KMS-11 (cell line): ENCODE measurements around the gene TRERF1.

Experiments used
- H2AFZ ChIP-seq: fragments of 200-600 bp; sonication (generic); 2 replicates; pipeline ENCODE4 v1.6.1; 2016; ENCODE audit warnings: antibody characterized with exemption, mixed run types, low read depth
- H3K27ac ChIP-seq: fragments of 200-600 bp; sonication (generic); 2 replicates; pipeline ENCODE4 v1.6.1; 2016; ENCODE audit warnings: mild to moderate bottlenecking, mixed run types
- H3K27me3 ChIP-seq: fragments of 200-600 bp; sonication (generic); 2 replicates; pipeline ENCODE4 v1.6.1; 2017; ENCODE audit warnings: mild to moderate bottlenecking, low read depth, mixed run types, moderate library complexity; ENCODE audit not compliant: insufficient read depth
- H3K36me3 ChIP-seq: fragments of 200-600 bp; sonication (generic); 2 replicates; pipeline ENCODE4 v1.6.1; 2017; ENCODE audit warnings: mild to moderate bottlenecking, mixed run types; ENCODE audit not compliant: insufficient read depth
- H3K4me1 ChIP-seq: fragments of 200-600 bp; sonication (generic); 2 replicates; pipeline ENCODE4 v1.6.1; 2016; ENCODE audit warnings: mild to moderate bottlenecking, low read depth, mixed run types; ENCODE audit not compliant: poor library complexity, severe bottlenecking
- H3K4me2 ChIP-seq: fragments of 200-600 bp; sonication (generic); 2 replicates; pipeline ENCODE4 v1.7.0; 2016; ENCODE audit warnings: mild to moderate bottlenecking, mixed run types
- H3K4me3 ChIP-seq: fragments of 200-600 bp; sonication (generic); IDR thresholded peaks from 2 replicates; pipeline ENCODE4 v1.6.1; 2017; ENCODE audit warnings: low read depth, low read length, mixed read lengths; ENCODE audit not compliant: insufficient read depth
- H3K79me2 ChIP-seq: fragments of 200-600 bp; sonication (generic); 2 replicates; pipeline ENCODE4 v1.6.1; 2016; ENCODE audit warnings: low read depth, mixed run types; ENCODE audit not compliant: insufficient read depth
- H3K9ac ChIP-seq: fragments of 200-600 bp; sonication (generic); 2 replicates; pipeline ENCODE4 v1.6.1; 2016; ENCODE audit warnings: mild to moderate bottlenecking, mixed run types
- H4K20me1 ChIP-seq: fragments of 200-600 bp; sonication (generic); 2 replicates; pipeline ENCODE4 v1.6.1; 2016; ENCODE audit warnings: mild to moderate bottlenecking, mixed run types; ENCODE audit not compliant: insufficient read depth
- CTCF ChIP-seq: fragments of 200-600 bp; sonication (generic); conservative IDR thresholded peaks from 2 replicates; pipeline ENCODE4 v1.6.1; 2017; ENCODE audit warnings: low read depth, mild to moderate bottlenecking, antibody characterized with exemption, low read length, moderate library complexity, mixed read lengths

The TRERF1 gene

GRCh38 chr6:42380228-42380979, 71.3 kb downstream of the TRERF1 start:
- no peaks in the 10 kb centered on the region for H3K4me1 ChIP-seq
- no peak overlapping the region for H2AFZ ChIP-seq
- H3K79me2 ChIP-seq: no peaks in the 10 kb centered on the region
- no peaks in the 10 kb centered on the region for H4K20me1 ChIP-seq
- no peaks in the 10 kb centered on the region for H3K36me3 ChIP-seq
- TF ChIP-seq CTCF: no peak
- no peak overlapping the region for H3K4me2 ChIP-seq
- H3K4me3 ChIP-seq: no peak overlapping the region
- no peaks in the 10 kb centered on the region for H3K27me3 ChIP-seq
- H3K27ac ChIP-seq: no peak overlapping the region
- no peak overlapping the region for H3K9ac ChIP-seq

- Histone ChIP-seq H3K9ac (no peak overlapping the region), H3K4me3 (no peak overlapping the region), H3K4me1 (no peaks in the 10 kb centered on the region), H4K20me1 (no peaks in the 10 kb centered on the region), H3K4me2 (no peak overlapping the region), H3K27ac (no peak overlapping the region), H3K79me2 (no peaks in the 10 kb centered on the region), H2AFZ (no peak overlapping the region), H3K36me3 (no peaks in the 10 kb centered on the region), H3K27me3 (no peaks in the 10 kb centered on the region)
- no peak for TF ChIP-seq CTCF
These were observed 73.2 kb downstream of the TRERF1 start for GRCh38 chr6:42378536-42378935.

- Histone ChIP-seq H3K27me3 (no peaks in the 10 kb centered on the region), H3K36me3 (no peaks in the 10 kb centered on the region), H3K4me3 (no peak overlapping the region), H3K4me2 (no peak overlapping the region), H2AFZ (no peak overlapping the region), H3K4me1 (no peaks in the 10 kb centered on the region), H4K20me1 (no peaks in the 10 kb centered on the region), H3K9ac (no peak overlapping the region), H3K79me2 (no peaks in the 10 kb centered on the region), H3K27ac (no peak overlapping the region)
- TF ChIP-seq CTCF: no peak
These were observed 73.6 kb downstream of the TRERF1 start for GRCh38 chr6:42378125-42378524.

GRCh38 chr6:42375007-42375635, 76.6 kb downstream of the TRERF1 start:
- H3K27me3 ChIP-seq: no peaks in the 10 kb centered on the region
- H2AFZ ChIP-seq: no peak overlapping the region
- H3K36me3 ChIP-seq: no peaks in the 10 kb centered on the region
- no peak for TF ChIP-seq CTCF
- no peak overlapping the region for H3K4me3 ChIP-seq
- H4K20me1 ChIP-seq: no peaks in the 10 kb centered on the region
- H3K4me1 ChIP-seq: peaks cover under 1% of the 10 kb centered on the region
- no peak overlapping the region for H3K9ac ChIP-seq
- no peak overlapping the region for H3K27ac ChIP-seq
- H3K79me2 ChIP-seq: no peaks in the 10 kb centered on the region
- no peak overlapping the region for H3K4me2 ChIP-seq
